Common myeloid progenitor, CD34-positive (primary cell): ENCODE measurements around the gene HNRNPUL1.

Experiments used
- CTCF ChIA-PET: fragments of 350-600 bp; sonication (Branson Sonifier 250); formaldehyde crosslinking; loops from one replicate; lab custom pipeline; 2021; ENCODE audit warnings: antibody characterized with exemption; lab: Charles Lee
- POLR2A ChIA-PET: fragments of 350-600 bp; sonication (Branson Sonifier 250); formaldehyde crosslinking; loops from one replicate; lab custom pipeline; 2021; ENCODE audit warnings: antibody characterized with exemption; lab: Charles Lee
- DNase-seq, 3 donors: peaks; one replicate each; pipeline versions ENCODE4 v3.0.0 to v3.0.0-alpha.2; 2013
- H3K27ac ChIP-seq, 2 experiments: 1 replicate in 1 of 2; 2 replicates in 1 of 2; pipeline ENCODE4 v1.7.0; 2013; ENCODE audit warnings: inconsistent platforms in 2 of 2, low read length in 2 of 2, mild to moderate bottlenecking in 2 of 2, low read depth in 1 of 2, moderate library complexity in 1 of 2; ENCODE audit not compliant: severe bottlenecking in 2 of 2, insufficient read depth in 1 of 2, poor library complexity in 1 of 2
- H3K27me3 ChIP-seq, 5 experiments: replicated peaks in 2 of 5; 1 replicate in 3 of 5; 2 replicates in 2 of 5; pipeline versions ENCODE4 v1.6.1 to v1.7.0; 2013; ENCODE audit warnings: low read length in 4 of 5, mild to moderate bottlenecking in 2 of 5, moderate library complexity in 2 of 5, inconsistent platforms in 1 of 5; ENCODE audit not compliant: insufficient read depth in 5 of 5, control insufficient read depth in 4 of 5
- H3K36me3 ChIP-seq, 4 experiments: 1 replicate in 2 of 4; 2 replicates in 2 of 4; pipeline versions ENCODE4 v1.6.1 to v1.7.0; 2013; ENCODE audit warnings: low read length in 3 of 4, control low read depth in 1 of 4, mild to moderate bottlenecking in 1 of 4; ENCODE audit not compliant: control insufficient read depth in 4 of 4, insufficient read depth in 4 of 4
- H3K4me1 ChIP-seq, 4 experiments: 1 replicate in 3 of 4; 2 replicates in 1 of 4; pipeline versions ENCODE4 v1.6.1 to v1.7.1; 2013; ENCODE audit warnings: low read length in 3 of 4, mild to moderate bottlenecking in 3 of 4, control low read depth in 1 of 4, inconsistent platforms in 1 of 4, moderate library complexity in 1 of 4; ENCODE audit not compliant: control insufficient read depth in 4 of 4, insufficient read depth in 4 of 4; ENCODE audit errors: control extremely low read depth in 1 of 4
- H3K4me3 ChIP-seq, 7 experiments: 1 replicate in 4 of 7; 2 replicates in 3 of 7; pipeline versions ENCODE4 v1.5.1 to v1.7.0; 2013; ENCODE audit warnings: mild to moderate bottlenecking in 7 of 7, low read length in 6 of 7, moderate library complexity in 6 of 7, inconsistent platforms in 2 of 7, low read depth in 2 of 7, control low read depth in 1 of 7; ENCODE audit not compliant: insufficient read depth in 4 of 7, control insufficient read depth in 1 of 7; ENCODE audit errors: extremely low read depth in 1 of 7
- H3K9me3 ChIP-seq, 5 experiments: 1 replicate in 4 of 5; 2 replicates in 1 of 5; pipeline versions ENCODE4 v1.6.1 to v1.7.1; 2013; ENCODE audit warnings: low read length in 4 of 5, mild to moderate bottlenecking in 2 of 5, inconsistent platforms in 1 of 5, low read depth in 1 of 5, moderate library complexity in 1 of 5; ENCODE audit not compliant: control insufficient read depth in 4 of 5, insufficient read depth in 2 of 5; ENCODE audit errors: control extremely low read depth in 1 of 5
- WGBS: methylation state at CpG from one replicate; pipeline ENCODE4 v1.1.5; 2013; ENCODE audit not compliant: insufficient coverage; 5-methylcytosine and 5-hydroxymethylcytosine counted together

The HNRNPUL1 gene

GRCh38 chr19:41307090-41307875 lies 43.1 kb downstream of the HNRNPUL1 start:
- ChIA-PET POLR2A (interaction anchor here (0.7 to 4.5 kb wide), 5 partner anchors 10 to 399 kb away, joined by 4 to 42 read pairs (median 15); partner anchors contain the start of gene HNRNPUL1), CTCF (interaction anchor here (0.7 to 4.0 kb wide), 17 partner anchors 7 to 124 kb away, joined by 3 to 39 read pairs (median 8); partner anchors contain the start of gene HNRNPUL1)
- H3K27ac ChIP-seq: peak overlapping the region; percentile 91 to 97
- peak in 2 of 3 donors; percentile 84 to 88 for DNase-seq
- peaks cover 26 to 88% (median 68%) of the 10 kb centered on the region in 4 experiments for H3K4me1 ChIP-seq
- peaks cover 12 to 61% (median 36%) of the 10 kb centered on the region in 4 experiments for H3K36me3 ChIP-seq
- WGBS: 0% methylated on average over 2 of the region's 8 CpGs
- no peaks in the 10 kb centered on the region for H3K27me3 ChIP-seq
- H3K4me3 ChIP-seq: peak overlapping the region in 6 of 7 experiments; percentile 9 to 64 (median 34)
- H3K9me3 ChIP-seq: no peaks in the 10 kb centered on the region

- Histone ChIP-seq H3K27me3 (no peaks in the 10 kb centered on the region), H3K4me1 (peaks cover 26 to 81% (median 63%) of the 10 kb centered on the region in 4 experiments), H3K27ac (peak overlapping the region; percentile 91 to 97), H3K9me3 (no peaks in the 10 kb centered on the region), H3K36me3 (peaks cover 11 to 61% (median 36%) of the 10 kb centered on the region in 4 experiments), H3K4me3 (peak overlapping the region in 5 of 7 experiments; percentile 9 to 64 (median 26))
- CTCF ChIA-PET: interaction anchor here (0.9 to 4.0 kb wide), 18 partner anchors 8 to 149 kb away, joined by 3 to 39 read pairs (median 9); partner anchors contain the start of gene HNRNPUL1
- WGBS: 44% methylated on average over 4 of the region's 4 CpGs
- POLR2A ChIA-PET: interaction anchor here (1.0 to 4.5 kb wide), 5 partner anchors 10 to 103 kb away, joined by 3 to 42 read pairs (median 15); partner anchors contain the start of gene HNRNPUL1
- no peak for DNase-seq
Measured at GRCh38 chr19:41307954-41308449, 43.8 kb downstream of the HNRNPUL1 start.

GRCh38 chr19:41308450-41309179 lies 44.4 kb downstream of the HNRNPUL1 start:
- H3K4me3 ChIP-seq: peak overlapping the region in 5 of 7 experiments; percentile 26 to 99 (median 95)
- CTCF ChIA-PET: interaction anchor here (0.6 to 4.0 kb wide), 22 partner anchors 8 to 263 kb away, joined by 3 to 39 read pairs (median 5); partner anchors contain the start of gene HNRNPUL1
- H3K27me3 ChIP-seq: no peaks in the 10 kb centered on the region
- peak; percentile 89 to 95 (median 92) for DNase-seq
- H3K27ac ChIP-seq: peak overlapping the region; percentile 94 to 97
- POLR2A ChIA-PET: interaction anchor here (0.6 to 4.5 kb wide), 8 partner anchors 11 to 130 kb away, joined by 3 to 42 read pairs (median 16); partner anchors contain the start of gene HNRNPUL1
- H3K36me3 ChIP-seq: peaks cover 12 to 62% (median 36%) of the 10 kb centered on the region in 4 experiments
- WGBS: 8% methylated on average over 6 of the region's 8 CpGs
- H3K9me3 ChIP-seq: no peaks in the 10 kb centered on the region
- peaks cover 26 to 75% (median 62%) of the 10 kb centered on the region in 4 experiments for H3K4me1 ChIP-seq

- peak overlapping the region; percentile 94 to 97 for H3K27ac ChIP-seq
- H3K36me3 ChIP-seq: peaks cover 7 to 56% (median 33%) of the 10 kb centered on the region in 4 experiments
- H3K27me3 ChIP-seq: no peaks in the 10 kb centered on the region
- H3K4me3 ChIP-seq: peak overlapping the region; percentile 72 to 99 (median 94)
- no peaks in the 10 kb centered on the region for H3K9me3 ChIP-seq
- CTCF ChIA-PET: interaction anchor here (0.6 to 4.0 kb wide), 22 partner anchors 9 to 263 kb away, joined by 3 to 39 read pairs (median 5); partner anchors contain the start of gene HNRNPUL1
- 5% methylated on average over 24 of the region's 26 CpGs for WGBS
- no peak for DNase-seq
- H3K4me1 ChIP-seq: peaks cover 26 to 68% (median 59%) of the 10 kb centered on the region in 4 experiments
- POLR2A ChIA-PET: interaction anchor here (0.6 to 4.5 kb wide), 9 partner anchors 11 to 129 kb away, joined by 3 to 42 read pairs (median 15); partner anchors contain the start of gene HNRNPUL1
Measured at GRCh38 chr19:41309180-41310032, 45.2 kb downstream of the HNRNPUL1 start.

GRCh38 chr19:41310033-41310831 lies 46.1 kb downstream of the HNRNPUL1 start, which contains the start of gene CCDC97:
CCDC97 (plus strand) TSS chr19:41310172; CDS start chr19:41310311, 139 bp downstream.
- 0% methylated on average over 28 of the region's 47 CpGs for WGBS
- no peaks in the 10 kb centered on the region for H3K9me3 ChIP-seq
- ChIA-PET POLR2A (interaction anchor here (0.7 to 4.5 kb wide), 6 partner anchors 12 to 46 kb away, joined by 3 to 42 read pairs (median 17); partner anchors contain the start of gene HNRNPUL1), CTCF (interaction anchor here (1.0 to 3.3 kb wide), 5 partner anchors 10 to 121 kb away, joined by 3 to 12 read pairs (median 6); no protein-coding TSS in a partner anchor)
- peak within 1 kb of the TSS; percentile 94 to 97 for H3K27ac ChIP-seq
- H3K27me3 ChIP-seq: no peaks in the 10 kb centered on the region
- H3K36me3 ChIP-seq: peaks cover 5 to 50% (median 30%) of the 10 kb centered on the region in 4 experiments
- H3K4me3 ChIP-seq: peak within 1 kb of the TSS; percentile 72 to 99 (median 94)
- DNase-seq: peak; percentile 90 to 96 (median 95)
- peaks cover 25 to 59% (median 55%) of the 10 kb centered on the region in 4 experiments for H3K4me1 ChIP-seq
